ENCODE measurements around the gene PROKR1.
A peak's percentile ranks its signal among the peaks of the same experiment; 100 is the strongest.

The PROKR1 gene

DNA sequence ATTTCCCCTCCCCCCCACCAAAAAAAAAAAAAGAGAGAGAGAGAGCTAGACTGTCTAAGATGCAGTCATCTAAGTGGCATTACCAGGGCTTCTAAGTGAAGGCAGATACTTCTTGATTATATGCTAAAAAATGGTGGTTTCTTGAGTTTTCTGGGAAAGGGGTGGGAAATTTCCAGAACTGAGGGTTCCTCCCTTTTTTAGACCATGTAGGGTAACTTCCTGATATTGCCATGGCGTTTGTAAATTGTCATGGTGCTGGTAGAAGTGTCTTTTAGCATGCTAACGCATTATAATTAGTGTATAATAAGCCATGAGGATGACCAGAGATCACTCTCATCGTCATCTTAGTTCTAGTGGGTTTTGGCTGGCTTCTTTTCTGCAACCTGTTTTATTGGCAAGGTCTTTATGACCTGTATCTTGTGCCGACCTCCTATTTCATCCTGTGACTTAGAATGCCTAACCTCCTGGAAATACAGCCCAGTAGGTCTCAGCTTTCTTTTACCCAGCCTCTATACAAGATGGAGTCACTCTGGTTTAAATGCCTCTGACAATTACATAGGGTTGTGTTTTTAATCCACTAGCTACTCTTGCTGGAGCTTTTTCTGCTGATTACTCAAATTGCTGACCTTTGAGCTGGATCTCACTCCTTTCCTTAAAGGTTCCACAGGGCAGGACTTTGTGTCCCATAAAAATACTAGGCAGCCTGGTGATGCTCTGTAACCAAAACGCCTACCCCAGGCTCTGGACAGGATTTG, 30.4 kb upstream of the PROKR1 start:
- Histone ChIP-seq H3K9me3 (ENCODE audit: control insufficient read depth, insufficient read depth, low read length) (no peaks in the 10 kb centered on the region), H3K27ac (ENCODE audit: low read length) (no peak overlapping the region), H3K4me1 (ENCODE audit: control insufficient read depth, insufficient read depth, low read length) (no peaks in the 10 kb centered on the region), H3K4me3 (ENCODE audit: low read length) (no peak overlapping the region), H3K36me3 (ENCODE audit: control insufficient read depth, insufficient read depth, low read length) (no peaks in the 10 kb centered on the region), H3K27me3 (ENCODE audit: control insufficient read depth, insufficient read depth, low read length) (no peaks in the 10 kb centered on the region)
- no CpG with 5 or more reads among the region's 5 CpGs for WGBS (ENCODE audit: insufficient coverage, insufficient read length)
- DNase-seq (ENCODE audit: low read depth, low spot score) = no peak

DNA sequence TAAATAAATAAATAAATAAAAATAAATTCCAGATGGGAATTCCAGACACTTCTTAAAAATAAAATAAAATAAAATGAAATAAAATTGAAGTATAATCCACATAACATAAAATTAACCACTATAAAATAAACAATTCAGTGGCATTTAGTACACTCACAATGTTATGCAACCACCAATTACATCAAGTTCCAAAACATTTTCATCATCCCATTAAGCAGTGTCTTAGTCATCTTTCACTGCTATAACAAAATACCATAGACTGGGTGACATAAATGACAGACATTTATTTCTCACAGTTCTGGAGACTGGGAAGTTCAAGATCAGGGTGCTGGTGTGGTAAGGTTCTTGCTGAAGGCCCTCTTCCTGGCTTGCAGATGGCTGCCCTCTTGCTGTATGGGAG, 22.6 kb upstream of the PROKR1 start:
- DNase-seq (ENCODE audit: low read depth, low spot score) = no peak

DNA sequence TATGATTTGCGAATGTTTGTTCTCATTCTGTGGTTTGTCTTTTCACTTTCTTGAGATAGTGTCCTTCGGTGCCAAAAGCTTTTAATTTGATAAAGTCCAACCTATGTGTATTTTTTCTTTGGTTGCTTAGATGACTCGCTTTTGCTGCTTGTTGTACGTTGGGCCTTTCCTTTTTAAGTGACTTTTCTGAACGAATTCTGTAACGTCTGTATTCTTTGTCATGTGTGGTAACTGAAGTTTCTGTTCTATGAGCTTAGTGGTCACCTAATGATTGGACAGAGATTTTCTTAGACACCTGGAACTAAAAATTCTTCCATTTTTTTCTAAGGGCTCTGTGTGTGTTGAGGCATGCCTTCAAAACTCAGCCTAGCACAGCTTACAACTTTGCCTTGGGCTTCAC, 19.6 kb upstream of the PROKR1 start:
- no CpG with 5 or more reads among the region's 6 CpGs for WGBS (ENCODE audit: insufficient coverage, insufficient read length)
- Histone ChIP-seq H3K4me3 (ENCODE audit: low read length) (no peak overlapping the region), H3K27ac (ENCODE audit: low read length) (no peak overlapping the region), H3K9me3 (ENCODE audit: control insufficient read depth, insufficient read depth, low read length) (no peaks in the 10 kb centered on the region), H3K27me3 (ENCODE audit: control insufficient read depth, insufficient read depth, low read length) (no peaks in the 10 kb centered on the region), H3K36me3 (ENCODE audit: control insufficient read depth, insufficient read depth, low read length) (no peaks in the 10 kb centered on the region), H3K4me1 (ENCODE audit: control insufficient read depth, insufficient read depth, low read length) (no peaks in the 10 kb centered on the region)
- no peak for DNase-seq (ENCODE audit: low read depth, low spot score)

More for the DNA sequence above, 22.6 kb upstream of the PROKR1 start:
- H3K4me1 ChIP-seq (ENCODE audit: control insufficient read depth, insufficient read depth, low read length) = no peaks in the 10 kb centered on the region
- no peak overlapping the region for H3K27ac ChIP-seq (ENCODE audit: low read length)
- H3K36me3 ChIP-seq (ENCODE audit: control insufficient read depth, insufficient read depth, low read length) = no peaks in the 10 kb centered on the region
- H3K4me3 ChIP-seq (ENCODE audit: low read length) = no peak overlapping the region
- H3K9me3 ChIP-seq (ENCODE audit: control insufficient read depth, insufficient read depth, low read length) = no peaks in the 10 kb centered on the region
- H3K27me3 ChIP-seq (ENCODE audit: control insufficient read depth, insufficient read depth, low read length) = no peaks in the 10 kb centered on the region

GRCh38 chr2:68627615-68628014, 15.8 kb upstream of the PROKR1 start:
- WGBS (ENCODE audit: insufficient coverage, insufficient read length) = no CpG with 5 or more reads among the region's 3 CpGs
- H3K4me3 ChIP-seq (ENCODE audit: low read length) = no peak overlapping the region
- no peaks in the 10 kb centered on the region for H3K4me1 ChIP-seq (ENCODE audit: control insufficient read depth, insufficient read depth, low read length)
- H3K27ac ChIP-seq (ENCODE audit: low read length) = no peak overlapping the region
- no peaks in the 10 kb centered on the region for H3K9me3 ChIP-seq (ENCODE audit: control insufficient read depth, insufficient read depth, low read length)
- no peaks in the 10 kb centered on the region for H3K27me3 ChIP-seq (ENCODE audit: control insufficient read depth, insufficient read depth, low read length)
- no peak for DNase-seq (ENCODE audit: low read depth, low spot score)
- no peaks in the 10 kb centered on the region for H3K36me3 ChIP-seq (ENCODE audit: control insufficient read depth, insufficient read depth, low read length)

GRCh38 chr2:68632021-68632420, 11.4 kb upstream of the PROKR1 start:
- Histone ChIP-seq H3K36me3 (ENCODE audit: control insufficient read depth, insufficient read depth, low read length) (no peaks in the 10 kb centered on the region), H3K4me3 (ENCODE audit: low read length) (no peak overlapping the region), H3K4me1 (ENCODE audit: control insufficient read depth, insufficient read depth, low read length) (no peaks in the 10 kb centered on the region), H3K27ac (ENCODE audit: low read length) (no peak overlapping the region), H3K27me3 (ENCODE audit: control insufficient read depth, insufficient read depth, low read length) (no peaks in the 10 kb centered on the region), H3K9me3 (ENCODE audit: control insufficient read depth, insufficient read depth, low read length) (no peaks in the 10 kb centered on the region)
- no CpG with 5 or more reads among the region's 3 CpGs for WGBS (ENCODE audit: insufficient coverage, insufficient read length)
- DNase-seq (ENCODE audit: low read depth, low spot score) = no peak

GRCh38 chr2:68637047-68637446, 6.3 kb upstream of the PROKR1 start:
- no peak overlapping the region for H3K27ac ChIP-seq (ENCODE audit: low read length)
- no peaks in the 10 kb centered on the region for H3K36me3 ChIP-seq (ENCODE audit: control insufficient read depth, insufficient read depth, low read length)
- WGBS (ENCODE audit: insufficient coverage, insufficient read length) = no CpG with 5 or more reads among the region's 3 CpGs
- no peak for DNase-seq (ENCODE audit: low read depth, low spot score)
- no peaks in the 10 kb centered on the region for H3K4me1 ChIP-seq (ENCODE audit: control insufficient read depth, insufficient read depth, low read length)
- no peak overlapping the region for H3K4me3 ChIP-seq (ENCODE audit: low read length)
- no peaks in the 10 kb centered on the region for H3K27me3 ChIP-seq (ENCODE audit: control insufficient read depth, insufficient read depth, low read length)
- H3K9me3 ChIP-seq (ENCODE audit: control insufficient read depth, insufficient read depth, low read length) = no peaks in the 10 kb centered on the region

DNA sequence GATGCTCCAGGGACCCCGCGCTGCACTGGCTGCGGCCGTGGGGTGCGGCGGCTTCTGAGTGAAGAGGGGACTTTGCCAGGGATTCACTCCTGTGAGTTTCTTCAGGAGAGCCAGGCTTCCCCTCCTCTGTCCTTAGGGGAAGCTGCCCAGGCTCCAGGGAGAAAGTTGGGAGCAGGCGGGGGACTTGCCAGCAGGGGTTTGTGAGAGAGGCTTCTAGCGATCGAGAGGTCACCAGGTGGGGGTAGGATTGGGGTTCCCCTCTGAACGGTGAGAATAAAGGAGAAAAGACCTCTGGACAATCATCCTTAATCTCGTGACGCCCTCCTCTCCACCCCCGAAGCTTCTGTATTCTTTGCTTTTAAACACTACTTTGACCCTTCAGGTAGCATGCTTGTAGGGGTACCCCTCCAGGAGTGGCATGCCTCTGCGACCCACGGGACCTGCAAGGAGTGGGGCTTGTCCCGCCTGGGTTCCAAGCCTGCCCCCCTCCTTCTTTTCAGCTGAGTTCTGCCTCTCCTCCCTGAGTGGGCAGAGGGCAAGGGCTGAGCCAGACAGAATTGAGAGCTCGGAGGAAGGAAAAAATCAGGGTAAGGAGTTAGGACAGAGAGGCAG, 601 bp downstream of the PROKR1 start:
- H3K36me3 ChIP-seq (ENCODE audit: control insufficient read depth, insufficient read depth, low read length) = no peaks in the 10 kb centered on the region
- peaks cover 4% of the 10 kb centered on the region; the same call in 1 of the 2 replicates for H3K27me3 ChIP-seq (ENCODE audit: control insufficient read depth, insufficient read depth, low read length)
- peak overlapping the region; percentile 85; the same call in 1 of the 2 replicates for H3K4me3 ChIP-seq (ENCODE audit: low read length)
- H3K9me3 ChIP-seq (ENCODE audit: control insufficient read depth, insufficient read depth, low read length) = no peaks in the 10 kb centered on the region
- no peak for DNase-seq (ENCODE audit: low read depth, low spot score)
- no peak overlapping the region for H3K27ac ChIP-seq (ENCODE audit: low read length)
- H3K4me1 ChIP-seq (ENCODE audit: control insufficient read depth, insufficient read depth, low read length) = no peaks in the 10 kb centered on the region; the same call in 1 of the 2 replicates
- WGBS (ENCODE audit: insufficient coverage, insufficient read length) = no CpG with 5 or more reads among the region's 17 CpGs

DNA sequence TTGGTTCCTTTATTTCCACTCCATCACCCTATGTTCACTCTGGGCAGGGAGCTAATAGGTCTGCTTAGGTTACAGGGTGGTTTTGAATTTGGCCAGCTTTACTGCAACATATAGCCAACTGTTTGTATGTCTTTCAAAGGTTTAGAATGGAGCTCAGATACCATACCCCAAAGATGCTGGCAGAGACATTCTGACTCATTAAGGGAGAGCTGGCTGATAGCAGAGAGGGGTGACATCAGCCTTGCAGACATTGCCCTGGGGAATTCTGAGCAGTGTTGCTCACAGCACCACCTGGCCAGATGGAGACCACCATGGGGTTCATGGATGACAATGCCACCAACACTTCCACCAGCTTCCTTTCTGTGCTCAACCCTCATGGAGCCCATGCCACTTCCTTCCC, 2.1 kb downstream of the PROKR1 start:
- no peaks in the 10 kb centered on the region for H3K36me3 ChIP-seq (ENCODE audit: control insufficient read depth, insufficient read depth, low read length)
- no peaks in the 10 kb centered on the region; the same call in 1 of the 2 replicates for H3K4me1 ChIP-seq (ENCODE audit: control insufficient read depth, insufficient read depth, low read length)
- DNase-seq (ENCODE audit: low read depth, low spot score) = no peak
- no peaks in the 10 kb centered on the region for H3K9me3 ChIP-seq (ENCODE audit: control insufficient read depth, insufficient read depth, low read length)
- H3K27ac ChIP-seq (ENCODE audit: low read length) = no peak overlapping the region
- H3K27me3 ChIP-seq (ENCODE audit: control insufficient read depth, insufficient read depth, low read length) = peaks cover 4% of the 10 kb centered on the region; the same call in 1 of the 2 replicates
- H3K4me3 ChIP-seq (ENCODE audit: low read length) = no peak overlapping the region

- Histone ChIP-seq H3K27ac (ENCODE audit: low read length) (no peak overlapping the region), H3K4me3 (ENCODE audit: low read length) (no peak overlapping the region), H3K9me3 (ENCODE audit: control insufficient read depth, insufficient read depth, low read length) (no peaks in the 10 kb centered on the region), H3K27me3 (ENCODE audit: control insufficient read depth, insufficient read depth, low read length) (peaks cover 4% of the 10 kb centered on the region; the same call in 1 of the 2 replicates), H3K36me3 (ENCODE audit: control insufficient read depth, insufficient read depth, low read length) (no peaks in the 10 kb centered on the region), H3K4me1 (ENCODE audit: control insufficient read depth, insufficient read depth, low read length) (no peaks in the 10 kb centered on the region; the same call in 1 of the 2 replicates)
- WGBS (ENCODE audit: insufficient coverage, insufficient read length) = no CpG with 5 or more reads among the region's 3 CpGs
- no peak for DNase-seq (ENCODE audit: low read depth, low spot score)
Measured at GRCh38 chr2:68646303-68646702, 2.9 kb downstream of the PROKR1 start.

- Histone ChIP-seq H3K27ac (ENCODE audit: low read length) (no peak overlapping the region), H3K4me1 (ENCODE audit: control insufficient read depth, insufficient read depth, low read length) (no peaks in the 10 kb centered on the region), H3K27me3 (ENCODE audit: control insufficient read depth, insufficient read depth, low read length) (no peaks in the 10 kb centered on the region), H3K4me3 (ENCODE audit: low read length) (no peak overlapping the region), H3K9me3 (ENCODE audit: control insufficient read depth, insufficient read depth, low read length) (no peaks in the 10 kb centered on the region), H3K36me3 (ENCODE audit: control insufficient read depth, insufficient read depth, low read length) (no peaks in the 10 kb centered on the region)
- WGBS (ENCODE audit: insufficient coverage, insufficient read length) = no CpG with 5 or more reads among the region's 1 CpG
- DNase-seq (ENCODE audit: low read depth, low spot score) = no peak
Measured at GRCh38 chr2:68650645-68651044, 7.3 kb downstream of the PROKR1 start.

DNA sequence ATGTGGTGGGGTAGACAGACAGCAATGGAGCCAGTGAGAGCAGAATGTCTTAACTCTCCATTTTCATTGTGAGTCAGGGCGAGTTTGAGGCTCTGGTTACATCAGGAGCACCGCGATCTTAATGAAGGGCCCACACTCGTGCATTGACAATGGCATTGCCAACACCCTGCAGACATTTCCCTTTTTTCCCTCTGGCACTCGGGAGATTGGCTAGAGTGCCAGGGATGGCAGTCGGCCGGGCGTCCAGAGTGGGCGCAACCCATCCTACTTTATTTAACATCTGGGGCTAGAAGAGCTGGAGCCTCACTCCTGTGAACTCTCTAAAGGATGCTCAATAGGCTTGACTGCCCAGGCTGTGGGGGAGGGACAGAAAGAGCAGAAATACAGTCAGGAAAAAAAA, 9.7 kb downstream of the PROKR1 start:
- Histone ChIP-seq H3K27me3 (ENCODE audit: control insufficient read depth, insufficient read depth, low read length) (no peaks in the 10 kb centered on the region), H3K36me3 (ENCODE audit: control insufficient read depth, insufficient read depth, low read length) (no peaks in the 10 kb centered on the region), H3K4me1 (ENCODE audit: control insufficient read depth, insufficient read depth, low read length) (no peaks in the 10 kb centered on the region), H3K27ac (ENCODE audit: low read length) (no peak overlapping the region), H3K9me3 (ENCODE audit: control insufficient read depth, insufficient read depth, low read length) (no peaks in the 10 kb centered on the region), H3K4me3 (ENCODE audit: low read length) (no peak overlapping the region)
- no CpG with 5 or more reads among the region's 9 CpGs for WGBS (ENCODE audit: insufficient coverage, insufficient read length)
- DNase-seq (ENCODE audit: low read depth, low spot score) = no peak

Data from iPS DF 6.9 (cell line).